ENCODE measurements around the gene BTNL2.

DNA sequence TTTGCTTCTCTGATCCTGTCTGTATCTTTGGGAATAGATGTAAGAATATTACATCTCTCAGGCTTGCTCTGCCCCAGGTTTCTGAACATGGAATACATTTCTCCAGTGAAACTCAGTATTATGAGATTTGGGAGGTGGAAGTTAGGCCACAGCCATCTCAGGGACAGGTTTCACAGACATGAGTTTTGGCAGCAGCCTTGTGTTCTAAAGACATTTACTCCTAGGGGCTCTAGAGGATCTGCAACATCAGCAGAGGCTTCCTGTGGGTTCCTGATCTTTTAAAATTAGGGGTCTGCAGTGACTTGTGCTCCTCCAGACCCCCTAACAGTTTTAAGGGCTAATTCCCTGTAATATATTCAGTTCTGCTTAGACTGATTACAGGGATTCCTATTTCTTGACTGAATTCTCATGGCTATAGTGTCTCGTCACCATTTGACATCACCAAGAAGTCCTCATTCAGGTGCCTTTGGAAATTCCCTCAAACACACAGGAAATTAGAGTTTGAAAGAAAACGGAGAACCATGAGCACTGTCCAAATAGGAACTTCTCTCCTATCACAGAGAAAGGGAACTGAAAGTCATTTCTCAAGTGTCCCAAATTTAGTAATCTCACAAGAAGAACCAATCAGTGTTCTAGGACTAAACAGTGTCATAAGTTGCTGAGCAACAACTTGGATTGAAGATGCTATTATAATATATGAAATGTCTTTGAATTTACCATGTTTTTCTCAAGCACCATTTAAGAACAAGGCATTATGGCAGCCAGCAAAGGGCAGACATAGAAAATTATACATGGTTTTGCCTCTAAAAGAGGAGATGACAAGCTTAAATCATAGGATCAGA lies 30.2 kb upstream of the BTNL2 start:
- TF ChIP-seq, protein P1, sequence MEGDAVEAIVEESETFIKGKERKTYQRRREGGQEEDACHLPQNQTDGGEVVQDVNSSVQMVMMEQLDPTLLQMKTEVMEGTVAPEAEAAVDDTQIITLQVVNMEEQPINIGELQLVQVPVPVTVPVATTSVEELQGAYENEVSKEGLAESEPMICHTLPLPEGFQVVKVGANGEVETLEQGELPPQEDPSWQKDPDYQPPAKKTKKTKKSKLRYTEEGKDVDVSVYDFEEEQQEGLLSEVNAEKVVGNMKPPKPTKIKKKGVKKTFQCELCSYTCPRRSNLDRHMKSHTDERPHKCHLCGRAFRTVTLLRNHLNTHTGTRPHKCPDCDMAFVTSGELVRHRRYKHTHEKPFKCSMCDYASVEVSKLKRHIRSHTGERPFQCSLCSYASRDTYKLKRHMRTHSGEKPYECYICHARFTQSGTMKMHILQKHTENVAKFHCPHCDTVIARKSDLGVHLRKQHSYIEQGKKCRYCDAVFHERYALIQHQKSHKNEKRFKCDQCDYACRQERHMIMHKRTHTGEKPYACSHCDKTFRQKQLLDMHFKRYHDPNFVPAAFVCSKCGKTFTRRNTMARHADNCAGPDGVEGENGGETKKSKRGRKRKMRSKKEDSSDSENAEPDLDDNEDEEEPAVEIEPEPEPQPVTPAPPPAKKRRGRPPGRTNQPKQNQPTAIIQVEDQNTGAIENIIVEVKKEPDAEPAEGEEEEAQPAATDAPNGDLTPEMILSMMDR (optimal IDR thresholded peaks at IDR 0.05 in 1 of 3, IDR thresholded peaks at IDR 0.05 in 1 of 3, conservative IDR thresholded peaks at IDR 0.05 in 1 of 3; ENCODE audit: extremely low read depth in 1 of 3, insufficient read depth in 2 of 3, low read length in 3 of 3), result no peak
- no peak for TF ChIP-seq EZH2 (IDR thresholded peaks at IDR 0.05; ENCODE audit: low read length)

Data from keratinocyte (primary cell).